LoVo (cell line): ENCODE measurements around the gene HEATR9.

Source experiments
- DNase-seq: peaks from one replicate; pipeline ENCODE4 v3.0.0-alpha.2; 2016; ENCODE audit warnings: low spot score

The HEATR9 gene

GRCh38 chr17:35809855-35810461 lies 58.7 kb downstream of the HEATR9 start:
- DNase-seq = no peak

- DNase-seq = peak; percentile 97
Observed at GRCh38 chr17:35808962-35809854, 59.5 kb downstream of the HEATR9 start, which contains the start of gene TAF15. TAF15 (plus strand) TSS chr17:35809484; CDS start chr17:35809570, 86 bp downstream.

GRCh38 chr17:35808240-35808961 lies 60.3 kb downstream of the HEATR9 start:
- no peak for DNase-seq

GRCh38 chr17:35807371-35808144 lies 61.1 kb downstream of the HEATR9 start:
- no peak for DNase-seq
